Measurements from ENCODE around the gene PRRG4. TPM values are rescaled to one million over a fixed set of nuclear protein-coding genes. Genes with fewer than 3 reads are reported as not detected.

Gene PRRG4
- total and polyA plus RNA-seq, 2 donors (not counting 1 experiment from before 2014, with no cell fraction given), result 0.08 to 0.33 TPM

GRCh38 chr11:32833921-32834320 is 4.2 kb downstream of the PRRG4 start:
- Histone ChIP-seq H3K79me2 (ENCODE audit: control insufficient read depth, insufficient read depth, low read length) (no peaks in the 10 kb centered on the region), H3K9me3 (ENCODE audit: control insufficient read depth, insufficient read depth, low read depth, low read length) (no peaks in the 10 kb centered on the region), H3K9ac (ENCODE audit: insufficient read depth, low read length) (no peak overlapping the region), H3K36me3 (ENCODE audit: control insufficient read depth, insufficient read depth, low read length) (no peaks in the 10 kb centered on the region), H3K4me1 (ENCODE audit: control insufficient read depth, extremely low read depth, insufficient read depth, low read length) (peaks cover 7% of the 10 kb centered on the region), H3K27me3 (ENCODE audit: control insufficient read depth, insufficient read depth, low read length) (peaks cover 10% of the 10 kb centered on the region), H2AFZ (ENCODE audit: low read length) (no peak overlapping the region), H3K4me2 (ENCODE audit: extremely low read depth, insufficient read depth, low read length) (no peak overlapping the region), H3K27ac (ENCODE audit: insufficient read depth, low read length) (no peak overlapping the region), H3K4me3 (replicated peaks in 1 of 4; ENCODE audit: control extremely low read depth in 1 of 4, insufficient read depth in 1 of 4, low read depth in 3 of 4, low read length in 4 of 4) (no peak overlapping the region), H4K20me1 (ENCODE audit: control insufficient read depth, extremely low read depth, insufficient read depth, low read length) (no peaks in the 10 kb centered on the region)
- DNase-seq (ENCODE audit: low read depth in 2 of 2), result no peak
- TF ChIP-seq CTCF (conservative IDR thresholded peaks at IDR 0.05 in 1 of 2, IDR thresholded peaks at IDR 0.05 in 1 of 2; ENCODE audit: low read depth in 1 of 2, low read length in 2 of 2) (no peak), EZH2 (IDR thresholded peaks at IDR 0.05; ENCODE audit: low read length, missing control alignments) (no peak)

DNA sequence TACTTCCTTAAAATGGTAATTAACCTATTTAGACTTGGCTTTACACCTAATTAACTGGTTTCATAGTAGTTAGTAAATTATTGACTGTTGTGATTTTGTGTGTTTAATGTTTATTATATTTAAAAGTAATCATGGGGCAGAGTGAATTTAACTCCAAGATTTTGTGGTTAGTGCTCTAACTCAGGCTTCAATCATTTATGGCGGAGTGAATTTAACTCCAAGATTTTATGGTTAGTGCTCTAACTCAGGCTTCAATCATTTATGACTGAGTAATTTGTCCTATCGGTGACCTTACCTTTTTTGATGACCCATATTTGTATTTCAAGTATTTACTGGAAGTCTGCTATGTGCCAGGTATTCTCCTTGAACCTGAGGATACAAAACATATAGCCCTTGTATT is 7.2 kb downstream of the PRRG4 start:
- TF ChIP-seq EZH2 (IDR thresholded peaks at IDR 0.05; ENCODE audit: low read length, missing control alignments) (no peak), CTCF (conservative IDR thresholded peaks at IDR 0.05 in 1 of 2, IDR thresholded peaks at IDR 0.05 in 1 of 2; ENCODE audit: low read depth in 1 of 2, low read length in 2 of 2) (no peak)
- no peaks in the 10 kb centered on the region for H3K36me3 ChIP-seq (ENCODE audit: control insufficient read depth, insufficient read depth, low read length)

GRCh38 chr11:32838505-32839274 is 9.0 kb downstream of the PRRG4 start:
- Histone ChIP-seq H3K9ac (ENCODE audit: insufficient read depth, low read length) (no peak overlapping the region), H3K4me3 (replicated peaks in 1 of 4; ENCODE audit: control extremely low read depth in 1 of 4, insufficient read depth in 1 of 4, low read depth in 3 of 4, low read length in 4 of 4) (no peak overlapping the region), H3K36me3 (ENCODE audit: control insufficient read depth, insufficient read depth, low read length) (no peaks in the 10 kb centered on the region), H3K79me2 (ENCODE audit: control insufficient read depth, insufficient read depth, low read length) (no peaks in the 10 kb centered on the region), H3K27me3 (ENCODE audit: control insufficient read depth, insufficient read depth, low read length) (no peaks in the 10 kb centered on the region), H4K20me1 (ENCODE audit: control insufficient read depth, extremely low read depth, insufficient read depth, low read length) (no peaks in the 10 kb centered on the region), H3K4me1 (ENCODE audit: control insufficient read depth, extremely low read depth, insufficient read depth, low read length) (no peaks in the 10 kb centered on the region), H2AFZ (ENCODE audit: low read length) (no peak overlapping the region), H3K9me3 (ENCODE audit: control insufficient read depth, insufficient read depth, low read depth, low read length) (no peaks in the 10 kb centered on the region), H3K27ac (ENCODE audit: insufficient read depth, low read length) (no peak overlapping the region), H3K4me2 (ENCODE audit: extremely low read depth, insufficient read depth, low read length) (no peak overlapping the region)
- TF ChIP-seq CTCF (conservative IDR thresholded peaks at IDR 0.05 in 1 of 2, IDR thresholded peaks at IDR 0.05 in 1 of 2; ENCODE audit: low read depth in 1 of 2, low read length in 2 of 2) (no peak), EZH2 (IDR thresholded peaks at IDR 0.05; ENCODE audit: low read length, missing control alignments) (no peak)
- DNase-seq (ENCODE audit: low read depth in 2 of 2), result no peak

More for the DNA sequence above, 7.2 kb downstream of the PRRG4 start:
- H3K9ac ChIP-seq (ENCODE audit: insufficient read depth, low read length), result no peak overlapping the region
- H3K27me3 ChIP-seq (ENCODE audit: control insufficient read depth, insufficient read depth, low read length), result peaks cover 4% of the 10 kb centered on the region
- DNase-seq (ENCODE audit: low read depth in 2 of 2), result no peak
- no peaks in the 10 kb centered on the region for H3K9me3 ChIP-seq (ENCODE audit: control insufficient read depth, insufficient read depth, low read depth, low read length)
- H2AFZ ChIP-seq (ENCODE audit: low read length), result no peak overlapping the region
- no peaks in the 10 kb centered on the region for H3K79me2 ChIP-seq (ENCODE audit: control insufficient read depth, insufficient read depth, low read length)
- H3K4me2 ChIP-seq (ENCODE audit: extremely low read depth, insufficient read depth, low read length), result no peak overlapping the region
- no peak overlapping the region for H3K27ac ChIP-seq (ENCODE audit: insufficient read depth, low read length)
- no peak overlapping the region for H3K4me3 ChIP-seq (replicated peaks in 1 of 4; ENCODE audit: control extremely low read depth in 1 of 4, insufficient read depth in 1 of 4, low read depth in 3 of 4, low read length in 4 of 4)
- no peaks in the 10 kb centered on the region for H3K4me1 ChIP-seq (ENCODE audit: control insufficient read depth, extremely low read depth, insufficient read depth, low read length)
- no peaks in the 10 kb centered on the region for H4K20me1 ChIP-seq (ENCODE audit: control insufficient read depth, extremely low read depth, insufficient read depth, low read length)

All from fibroblast of lung (primary cell).